Cardiac muscle cell (in vitro differentiated cells and primary cell): ENCODE measurements around the gene AVPI1. TPM values are rescaled to one million over a fixed set of nuclear protein-coding genes. Genes with fewer than 3 reads are reported as not detected.

ENCODE experiments used
- DNase-seq, 2 donors: peaks; one replicate each; pipeline versions ENCODE4 v3.0.0 to v3.0.0-alpha.2; 2010 to 2017; ENCODE audit warnings: low read depth in 1 of 2, low spot score in 1 of 2
- H3K27ac ChIP-seq: fragments of 200-600 bp; sonication (generic); 2 replicates; pipeline ENCODE4 v1.5.1; 2016
- H3K27me3 ChIP-seq: fragments of 200-600 bp; sonication (generic); 2 replicates; pipeline ENCODE4 v1.6.0; 2016; ENCODE audit warnings: control low read depth
- H3K36me3 ChIP-seq: fragments of 200-600 bp; sonication (generic); 2 replicates; pipeline ENCODE4 v1.5.1; 2016; ENCODE audit warnings: control low read depth
- H3K4me1 ChIP-seq: fragments of 200-600 bp; sonication (generic); 2 replicates; pipeline ENCODE4 v1.8.1; 2017; ENCODE audit warnings: low read depth, mild to moderate bottlenecking, mixed run types
- H3K4me3 ChIP-seq: fragments of 200-600 bp; sonication (generic); 2 replicates; pipeline ENCODE4 v1.5.1; 2016; ENCODE audit warnings: mild to moderate bottlenecking
- H3K9me3 ChIP-seq: fragments of 200-600 bp; sonication (generic); 2 replicates; pipeline ENCODE4 v1.5.1; 2017; ENCODE audit warnings: low read depth, mild to moderate bottlenecking, control low read depth
- polyA plus RNA-seq: library from polyadenylated mRNA; unstranded; fragments of >200 nt; fragmentation: Nextera tagmentation; extraction: Ambion mirVana; gene quantifications from 2 replicates; pipeline ENCODE4 v1.2.1, GENCODE V29; 2016
- total RNA-seq: library from RNA; depleted of rRNA; stranded (reverse); fragments of >200 nt; gene quantifications from 2 replicates; pipeline ENCODE4 v1.2.3, GENCODE V29; 2016
- TF ChIP-seq, protein P1 (sequence below): IDR thresholded peaks from 2 replicates; pipeline ENCODE4 v1.5.1; 2012; ENCODE audit warnings: low read depth, mild to moderate bottlenecking, low read length

The AVPI1 gene
- total and polyA plus RNA-seq, 2 experiments from 2014 or later: 8.7 to 15.8 TPM

DNA sequence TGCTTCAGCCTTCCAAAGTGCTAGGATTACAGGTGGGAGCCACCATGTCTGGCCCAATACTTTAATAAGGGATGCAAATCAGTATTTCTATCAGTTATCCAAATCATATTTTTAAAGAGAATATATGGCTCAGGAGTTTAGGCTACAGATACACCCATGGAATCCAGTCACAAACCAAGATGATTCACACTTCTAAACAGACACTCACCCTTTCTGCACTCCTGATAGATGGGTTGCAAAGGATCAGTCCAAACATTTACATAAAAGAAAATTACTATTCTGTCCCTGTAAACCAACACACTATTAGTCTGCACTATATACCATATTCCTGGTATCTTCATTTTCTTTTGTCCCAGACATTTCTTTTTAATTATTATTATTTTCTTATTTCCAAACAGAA, 55.9 kb downstream of the AVPI1 start:
- H3K9me3 ChIP-seq: no peaks in the 10 kb centered on the region
- TF ChIP-seq, protein P1, sequence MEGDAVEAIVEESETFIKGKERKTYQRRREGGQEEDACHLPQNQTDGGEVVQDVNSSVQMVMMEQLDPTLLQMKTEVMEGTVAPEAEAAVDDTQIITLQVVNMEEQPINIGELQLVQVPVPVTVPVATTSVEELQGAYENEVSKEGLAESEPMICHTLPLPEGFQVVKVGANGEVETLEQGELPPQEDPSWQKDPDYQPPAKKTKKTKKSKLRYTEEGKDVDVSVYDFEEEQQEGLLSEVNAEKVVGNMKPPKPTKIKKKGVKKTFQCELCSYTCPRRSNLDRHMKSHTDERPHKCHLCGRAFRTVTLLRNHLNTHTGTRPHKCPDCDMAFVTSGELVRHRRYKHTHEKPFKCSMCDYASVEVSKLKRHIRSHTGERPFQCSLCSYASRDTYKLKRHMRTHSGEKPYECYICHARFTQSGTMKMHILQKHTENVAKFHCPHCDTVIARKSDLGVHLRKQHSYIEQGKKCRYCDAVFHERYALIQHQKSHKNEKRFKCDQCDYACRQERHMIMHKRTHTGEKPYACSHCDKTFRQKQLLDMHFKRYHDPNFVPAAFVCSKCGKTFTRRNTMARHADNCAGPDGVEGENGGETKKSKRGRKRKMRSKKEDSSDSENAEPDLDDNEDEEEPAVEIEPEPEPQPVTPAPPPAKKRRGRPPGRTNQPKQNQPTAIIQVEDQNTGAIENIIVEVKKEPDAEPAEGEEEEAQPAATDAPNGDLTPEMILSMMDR: no peak
- H3K27me3 ChIP-seq: no peaks in the 10 kb centered on the region
- H3K4me3 ChIP-seq: no peak overlapping the region
- H3K27ac ChIP-seq: no peak overlapping the region
- no peaks in the 10 kb centered on the region for H3K4me1 ChIP-seq
- H3K36me3 ChIP-seq: no peaks in the 10 kb centered on the region
- no peak for DNase-seq

DNA sequence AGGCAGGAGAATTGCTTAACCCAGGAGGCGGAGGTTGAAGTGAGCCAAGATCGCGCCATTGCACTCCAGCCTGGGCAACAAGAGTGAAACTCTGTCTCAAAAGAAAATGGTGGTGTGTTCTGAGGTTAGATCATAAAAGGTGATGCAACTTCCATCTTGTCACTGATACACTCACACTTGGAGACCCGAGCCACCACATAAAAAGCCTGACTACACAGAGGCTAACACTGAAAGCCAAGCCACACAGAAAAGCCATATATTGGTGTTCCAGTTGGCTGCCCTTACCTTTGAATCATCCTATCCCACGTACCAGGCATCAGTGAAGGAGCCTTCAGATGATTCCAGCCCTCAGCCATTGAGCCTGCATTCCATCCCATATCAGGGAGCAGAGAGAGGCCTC, 57.8 kb downstream of the AVPI1 start:
- no peaks in the 10 kb centered on the region for H3K36me3 ChIP-seq
- H3K27me3 ChIP-seq: no peaks in the 10 kb centered on the region
- H3K4me1 ChIP-seq: no peaks in the 10 kb centered on the region
- no peak for DNase-seq
- H3K9me3 ChIP-seq: no peaks in the 10 kb centered on the region
- TF ChIP-seq, protein P1: no peak
- H3K4me3 ChIP-seq: no peak overlapping the region
- no peak overlapping the region for H3K27ac ChIP-seq

DNA sequence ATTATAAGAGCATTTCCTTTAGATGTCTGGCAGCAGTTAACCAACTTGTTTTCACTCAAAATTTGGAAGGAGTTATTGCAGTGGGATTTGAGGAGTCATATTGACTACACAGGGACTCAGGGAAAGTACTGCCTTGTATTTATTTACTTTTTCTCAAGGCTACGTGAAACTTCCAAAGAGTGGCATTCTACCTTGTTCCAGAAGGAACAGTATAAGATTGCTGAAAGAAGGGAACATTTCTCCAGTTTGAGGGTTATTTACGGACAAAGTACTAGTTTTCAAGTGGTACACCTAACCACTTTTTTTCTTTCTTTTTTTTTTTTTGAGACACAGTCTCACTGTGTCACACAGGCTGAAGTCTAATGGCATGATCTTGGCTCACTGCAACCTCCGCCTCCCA, 58.8 kb downstream of the AVPI1 start:
- DNase-seq: no peak
- no peak overlapping the region for H3K27ac ChIP-seq
- H3K36me3 ChIP-seq: no peaks in the 10 kb centered on the region
- H3K27me3 ChIP-seq: no peaks in the 10 kb centered on the region
- TF ChIP-seq, protein P1: no peak
- H3K9me3 ChIP-seq: no peaks in the 10 kb centered on the region
- H3K4me3 ChIP-seq: no peak overlapping the region
- no peaks in the 10 kb centered on the region for H3K4me1 ChIP-seq

DNA sequence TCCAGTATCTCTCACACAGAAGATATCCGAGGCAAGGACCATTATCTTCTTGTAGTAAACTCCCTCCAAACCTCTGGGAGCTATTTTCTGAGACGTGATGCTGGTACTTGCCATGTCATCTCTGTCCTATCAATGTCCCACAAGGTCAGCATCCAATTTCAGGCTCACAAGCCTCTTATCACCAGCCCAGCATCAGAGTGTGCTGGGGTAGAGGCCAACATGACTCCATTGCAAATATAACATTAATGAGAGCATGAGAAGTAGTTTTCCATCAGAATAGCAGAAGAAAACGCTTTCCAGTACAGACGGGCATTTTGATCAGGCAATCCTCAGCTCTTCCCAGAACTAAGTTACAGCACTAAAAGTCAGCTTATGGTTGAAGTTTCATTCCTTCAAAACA, 59.3 kb downstream of the AVPI1 start:
- H3K4me1 ChIP-seq: no peaks in the 10 kb centered on the region
- no peak for DNase-seq
- H3K27ac ChIP-seq: peak overlapping the region; percentile 53
- no peaks in the 10 kb centered on the region for H3K36me3 ChIP-seq
- no peak overlapping the region for H3K4me3 ChIP-seq
- TF ChIP-seq, protein P1: no peak
- H3K9me3 ChIP-seq: no peaks in the 10 kb centered on the region
- H3K27me3 ChIP-seq: no peaks in the 10 kb centered on the region

Other genes with a start within 250 kb of the AVPI1 start
- 33.6 and 38.3 TPM in 2 replicates for gene EXOSC1, start 241.2 kb downstream of the AVPI1 start, total RNA-seq
- 56.5 and 75.0 TPM in 2 replicates for gene EXOSC1, start 241.2 kb downstream of the AVPI1 start, polyA plus RNA-seq
- 30.8 and 43.2 TPM in 2 replicates for gene ZDHHC16, start 241.1 kb downstream of the AVPI1 start, total RNA-seq
- gene ZDHHC16, start 241.1 kb downstream of the AVPI1 start, polyA plus RNA-seq: 58.4 and 85.5 TPM in 2 replicates
- 94.0 and 124 TPM in 2 replicates for gene MMS19, start 188.8 kb downstream of the AVPI1 start, total RNA-seq
- 72.5 and 85.6 TPM in 2 replicates for gene MMS19, start 188.8 kb downstream of the AVPI1 start, polyA plus RNA-seq
- 9.5 and 13.5 TPM in 2 replicates for gene UBTD1, start 188.3 kb downstream of the AVPI1 start, total RNA-seq
- 13.1 and 15.8 TPM in 2 replicates for gene UBTD1, start 188.3 kb downstream of the AVPI1 start, polyA plus RNA-seq
- gene ANKRD2, start 114.5 kb downstream of the AVPI1 start, total RNA-seq: not detected in 2 replicates
- not detected in 2 replicates for gene ANKRD2, start 114.5 kb downstream of the AVPI1 start, polyA plus RNA-seq
- gene HOGA1, start 102.9 kb downstream of the AVPI1 start, total RNA-seq: 2.1 and 3.8 TPM in 2 replicates
- gene HOGA1, start 102.9 kb downstream of the AVPI1 start, polyA plus RNA-seq: 2.1 and 5.3 TPM in 2 replicates
- 0.25 and 0.30 TPM in 2 replicates for gene C10orf62, start 97.5 kb downstream of the AVPI1 start, total RNA-seq
- not detected in 2 replicates for gene C10orf62, start 97.5 kb downstream of the AVPI1 start, polyA plus RNA-seq
- 16.8 and 18.7 TPM in 2 replicates for gene MORN4, start 53.7 kb downstream of the AVPI1 start, total RNA-seq
- gene MORN4, start 53.7 kb downstream of the AVPI1 start, polyA plus RNA-seq: 48.1 and 61.4 TPM in 2 replicates
- 19.7 and 24.9 TPM in 2 replicates for gene PI4K2A, start 46.6 kb downstream of the AVPI1 start, total RNA-seq
- 15.8 and 20.1 TPM in 2 replicates for gene PI4K2A, start 46.6 kb downstream of the AVPI1 start, polyA plus RNA-seq
- 35.2 and 38.3 TPM in 2 replicates for gene MARVELD1, start 26.5 kb upstream of the AVPI1 start, total RNA-seq
- 41.7 and 55.5 TPM in 2 replicates for gene MARVELD1, start 26.5 kb upstream of the AVPI1 start, polyA plus RNA-seq
- gene ZFYVE27, start 49.9 kb upstream of the AVPI1 start, total RNA-seq: 39.1 and 59.8 TPM in 2 replicates
- gene ZFYVE27, start 49.9 kb upstream of the AVPI1 start, polyA plus RNA-seq: 50.7 and 52.8 TPM in 2 replicates
- gene SFRP5, start 84.8 kb upstream of the AVPI1 start, total RNA-seq: 23.7 and 35.0 TPM in 2 replicates
- gene SFRP5, start 84.8 kb upstream of the AVPI1 start, polyA plus RNA-seq: 29.3 and 38.2 TPM in 2 replicates
- gene GOLGA7B, start 162.6 kb upstream of the AVPI1 start, total RNA-seq: 0.18 and 0.27 TPM in 2 replicates
- gene GOLGA7B, start 162.6 kb upstream of the AVPI1 start, polyA plus RNA-seq: 0.19 and 2.8 TPM in 2 replicates